GDM1 (cell line): ENCODE measurements around the gene NFATC2IP.
"Not testable (repeated sequence)": the region's sequence is repeated elsewhere in the genome, so short reads cannot be mapped to it uniquely, and the experiment has no call there.

Experiments used
- DNase-seq: peaks from one replicate; lab custom pipeline; 2025; lab: John Stamatoyannopoulos, UW

Gene NFATC2IP

GRCh38 chr16:28998837-28999236 lies 48.1 kb downstream of the NFATC2IP start:
- no peak for DNase-seq

DNA sequence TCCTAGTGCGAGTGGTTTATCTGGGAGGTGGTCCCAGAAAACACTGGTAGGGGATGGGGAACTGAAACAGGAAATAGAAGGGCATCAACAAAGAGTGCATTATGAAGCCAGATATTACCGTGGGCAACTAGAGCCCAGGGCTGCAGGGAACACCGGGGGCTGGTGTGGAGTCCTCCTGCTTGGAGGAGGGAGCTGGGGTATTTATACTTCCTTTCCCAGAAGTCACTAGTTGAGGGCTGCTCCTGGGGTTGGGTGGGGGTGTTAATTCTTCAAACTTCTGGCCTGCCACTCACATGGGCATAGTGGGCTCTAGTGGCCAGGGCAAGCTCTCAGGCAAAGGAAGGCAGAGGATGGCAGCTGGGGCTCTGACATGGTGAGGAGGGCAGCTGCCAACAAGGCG lies 48.8 kb downstream of the NFATC2IP start:
- DNase-seq = no peak

DNA sequence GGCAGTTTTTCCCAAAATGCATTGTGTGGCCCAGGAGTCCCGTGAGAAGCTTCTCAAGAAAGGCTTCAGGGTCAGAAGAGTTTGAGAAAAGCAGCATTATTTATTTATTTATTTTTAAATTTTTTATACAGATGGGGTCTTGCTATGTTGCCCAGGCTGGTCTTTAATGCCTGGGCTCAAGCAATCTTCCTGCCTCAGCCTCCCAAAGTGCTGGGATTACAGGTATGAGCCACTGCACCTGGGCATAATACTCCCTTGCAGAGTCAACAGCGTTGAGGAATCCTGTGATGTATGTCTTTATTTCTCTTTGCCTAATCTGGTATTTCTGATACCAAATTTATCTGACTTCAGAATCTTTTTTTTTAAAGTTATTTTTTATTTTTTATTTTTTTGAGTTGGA lies 49.3 kb downstream of the NFATC2IP start:
- DNase-seq = no peak

DNA sequence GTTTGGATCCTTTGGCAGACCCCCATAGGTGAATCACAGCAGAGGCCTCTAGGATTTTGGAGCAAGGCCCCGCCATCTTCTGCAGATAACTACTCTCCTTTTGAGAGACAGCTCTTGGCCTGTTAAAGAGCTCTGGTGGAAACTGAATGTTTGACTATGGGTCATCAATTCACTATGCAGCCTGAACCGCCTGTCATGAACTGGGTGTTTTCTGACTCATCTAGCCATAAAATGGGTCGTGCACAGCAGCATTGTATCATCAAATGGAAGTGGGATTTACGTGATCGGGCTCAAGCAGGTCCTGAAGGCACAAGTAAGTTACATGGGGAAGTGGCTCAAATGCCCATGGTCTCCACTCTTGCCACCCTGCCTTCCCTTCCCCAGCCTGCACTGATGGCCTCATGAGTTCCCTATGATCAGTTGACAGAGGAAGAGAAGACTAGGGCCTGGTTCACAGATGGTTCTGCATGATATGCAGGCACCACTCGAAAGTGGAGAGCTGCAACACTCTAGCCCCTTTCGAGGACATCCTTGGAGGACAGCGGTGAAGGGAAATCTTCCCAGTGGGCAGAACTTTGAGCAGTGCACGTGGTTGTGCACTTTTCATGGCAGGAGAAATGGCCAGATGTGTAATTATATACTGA lies 53.9 kb downstream of the NFATC2IP start:
- DNase-seq = not testable (repeated sequence)

- peak; percentile 60 for DNase-seq
Observed at GRCh38 chr16:29007730-29008593, 57.2 kb downstream of the NFATC2IP start.

- DNase-seq = peak; percentile 80
Observed at GRCh38 chr16:29009050-29009837, 58.5 kb downstream of the NFATC2IP start.

DNA sequence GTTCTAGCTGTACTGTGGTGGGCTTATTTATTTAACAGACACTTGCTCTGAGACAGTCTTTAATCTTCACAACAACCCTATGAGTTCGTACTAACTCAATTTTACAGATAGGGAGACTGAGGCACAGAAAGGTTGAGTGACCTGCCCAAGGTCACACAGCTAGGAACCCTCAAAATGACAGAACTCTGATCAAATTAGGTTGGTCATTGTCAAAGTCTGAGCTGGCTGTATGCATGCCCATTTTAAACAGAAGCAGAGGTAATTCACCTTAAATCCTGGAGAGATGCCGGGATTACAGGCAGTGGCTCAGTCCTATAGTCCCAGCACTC lies 59.1 kb downstream of the NFATC2IP start:
- DNase-seq = no peak

- DNase-seq = no peak
Observed at GRCh38 chr16:29011112-29011511, 60.4 kb downstream of the NFATC2IP start.

- DNase-seq = no peak
Observed at GRCh38 chr16:29011851-29012250, 61.1 kb downstream of the NFATC2IP start.

- no peak for DNase-seq
Observed at GRCh38 chr16:29012913-29013553, 62.3 kb downstream of the NFATC2IP start.

GRCh38 chr16:29014561-29015069 lies 63.9 kb downstream of the NFATC2IP start:
- no peak for DNase-seq
